ENCODE measurements around the gene A3GALT2.
"Not testable (repeated sequence)": the region's sequence is repeated elsewhere in the genome, so short reads cannot be mapped to it uniquely, and the experiment has no call there.

The A3GALT2 gene

DNA sequence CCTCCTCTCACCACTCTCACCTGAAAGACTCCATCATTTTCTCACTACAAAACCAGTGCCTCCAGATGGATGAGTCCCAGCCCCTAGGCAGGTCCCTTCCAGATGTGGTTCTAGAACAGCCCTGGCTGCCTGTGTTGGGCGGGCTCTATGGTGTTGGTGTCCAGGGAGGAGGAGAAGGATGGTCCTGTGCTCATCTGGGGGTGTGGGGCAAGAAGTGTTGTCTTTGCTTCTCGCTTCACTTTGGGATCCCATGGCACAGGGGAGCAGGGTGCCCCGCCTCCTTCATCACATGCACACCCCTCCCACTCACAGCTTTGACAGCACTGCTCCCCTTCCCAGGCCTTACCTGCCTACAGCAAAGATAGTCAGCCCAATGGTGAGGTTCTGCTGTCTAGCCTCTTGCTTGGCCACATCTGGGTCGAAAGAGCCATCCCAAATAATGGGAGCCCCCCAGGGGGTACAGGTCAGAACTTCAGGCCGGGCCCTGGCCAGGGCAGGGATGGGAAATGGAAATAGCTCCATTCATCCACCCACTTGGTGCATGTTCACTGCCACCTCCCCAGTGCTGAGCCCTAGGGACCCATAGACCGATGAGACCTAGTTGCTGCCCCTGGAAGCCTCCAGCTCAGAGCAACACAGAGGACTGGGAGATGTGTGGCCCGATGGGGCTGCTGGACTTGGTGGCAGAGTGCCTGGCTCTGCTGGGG lies 9.0 kb downstream of the A3GALT2 start:
- no peak for DNase-seq

GRCh38 chr1:33310702-33311101 lies 10.2 kb downstream of the A3GALT2 start:
- DNase-seq = no peak

GRCh38 chr1:33309351-33309750 lies 11.5 kb downstream of the A3GALT2 start:
- DNase-seq = not testable (repeated sequence)

DNA sequence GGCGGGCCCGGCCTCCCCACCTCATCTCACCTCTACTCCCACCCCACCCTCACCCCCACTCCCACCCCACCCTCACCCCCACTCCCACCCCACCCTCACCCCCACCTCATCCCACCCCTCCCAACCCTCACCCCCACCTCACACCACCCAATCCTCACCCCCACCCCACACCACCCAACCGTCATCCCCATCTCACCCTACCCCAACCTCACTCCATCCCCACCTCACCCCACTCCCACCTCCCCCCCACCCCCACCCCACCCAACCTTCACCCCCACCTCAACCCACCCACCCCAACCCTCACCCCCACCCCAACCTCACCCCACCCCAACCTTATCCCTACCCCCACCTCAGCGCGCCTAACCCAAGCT lies 13.4 kb downstream of the A3GALT2 start:
- no peak for DNase-seq

DNA sequence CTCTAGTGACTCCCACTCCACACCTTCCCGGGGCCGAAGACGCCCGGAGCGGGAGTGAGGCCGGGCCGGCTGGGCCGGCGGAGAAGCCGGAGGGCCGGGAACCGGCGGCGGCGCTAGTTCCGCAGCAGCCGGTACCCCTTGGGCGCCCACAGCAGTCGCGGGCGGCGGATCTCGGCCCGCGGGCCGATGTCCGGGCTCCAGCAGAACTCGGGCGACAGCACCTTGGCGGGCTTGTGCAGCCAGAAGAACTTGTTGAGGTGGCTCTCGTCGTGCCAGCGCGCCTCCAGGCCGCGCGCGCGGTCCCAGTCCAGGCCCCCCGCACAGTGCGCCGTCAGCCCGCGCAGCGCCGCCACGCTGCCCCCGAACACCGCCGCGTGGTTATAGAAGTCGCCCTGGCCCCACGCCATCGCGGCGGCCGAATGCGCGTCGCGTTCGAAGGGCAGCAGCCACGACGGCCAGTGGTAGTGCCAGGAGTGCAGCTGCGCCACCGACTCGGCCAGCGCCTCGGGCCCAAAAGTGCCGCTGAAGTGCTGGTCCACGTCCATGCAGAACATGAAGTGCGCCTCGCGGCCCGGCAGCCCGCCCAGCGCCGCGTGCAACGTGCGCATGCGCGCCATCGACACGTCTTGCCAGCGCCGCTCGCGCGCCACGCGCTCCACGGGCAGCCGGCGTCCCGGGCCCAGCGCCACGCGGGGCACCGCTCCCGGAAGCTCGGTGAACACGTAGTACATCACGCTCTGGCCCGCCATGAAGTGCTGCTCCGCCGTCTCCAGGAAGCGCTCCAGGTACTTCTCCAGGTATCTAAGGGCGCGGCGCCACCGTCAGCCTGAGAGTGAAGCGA lies 14.0 kb downstream of the A3GALT2 start:
- no peak for DNase-seq

DNA sequence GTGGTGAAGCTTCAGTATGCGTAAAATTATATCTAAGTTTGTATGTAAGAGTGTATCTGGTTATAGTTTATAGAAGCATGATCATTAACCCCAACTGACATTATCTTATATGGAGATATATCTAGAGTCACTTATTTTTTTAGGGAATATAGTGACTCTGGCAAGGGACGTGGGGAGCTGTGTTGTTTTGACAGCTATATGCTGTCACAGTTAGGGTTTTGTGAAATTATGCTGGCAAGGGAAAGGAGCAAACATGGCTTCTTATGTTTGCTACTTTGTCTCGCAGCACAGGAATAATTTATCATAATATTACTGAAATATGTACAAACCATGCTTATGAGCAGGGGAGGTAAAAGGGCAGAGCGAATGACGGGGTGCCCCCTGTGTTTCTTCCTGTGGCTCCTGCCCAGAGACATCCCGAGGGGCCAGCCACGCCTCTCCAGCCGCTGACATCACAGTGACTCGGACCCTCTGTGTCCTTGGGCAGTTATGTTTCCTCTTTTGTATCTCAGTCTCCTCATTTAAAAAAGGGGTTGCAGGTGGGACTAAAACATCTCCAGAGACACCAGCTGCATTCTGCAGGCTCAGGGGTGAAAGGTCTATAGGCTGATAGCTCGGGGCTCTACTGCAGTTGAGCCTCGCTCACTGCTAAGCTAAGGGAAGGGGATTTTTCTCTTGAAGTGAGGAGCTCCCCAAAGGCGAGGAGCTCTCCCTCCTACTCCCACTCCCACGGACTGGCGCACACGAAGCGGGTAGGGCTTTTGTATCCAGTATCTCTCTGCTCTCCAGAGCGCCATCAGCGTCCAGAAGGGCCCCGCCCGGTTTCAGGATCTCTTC lies 14.9 kb downstream of the A3GALT2 start:
- no peak for DNase-seq

DNA sequence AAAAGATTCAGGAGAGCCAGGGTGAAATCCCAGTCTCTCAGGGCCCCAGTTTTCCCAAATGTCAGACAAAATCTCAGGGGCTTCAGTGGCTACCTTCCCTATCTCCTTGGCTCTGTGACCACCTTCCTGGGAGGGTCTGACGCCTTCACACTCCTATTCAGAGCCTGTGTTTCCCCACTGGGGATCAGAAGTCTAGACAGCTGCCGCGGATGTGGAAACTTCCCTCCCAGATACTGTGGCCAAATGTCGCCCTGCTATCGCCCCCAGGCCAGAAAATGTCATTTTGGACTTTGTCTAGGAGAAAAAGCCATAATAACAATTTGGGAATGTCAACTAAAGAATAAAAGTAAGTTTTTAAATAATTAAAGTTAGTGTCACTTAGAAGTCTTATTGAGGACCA lies 15.9 kb downstream of the A3GALT2 start:
- DNase-seq = no peak

DNA sequence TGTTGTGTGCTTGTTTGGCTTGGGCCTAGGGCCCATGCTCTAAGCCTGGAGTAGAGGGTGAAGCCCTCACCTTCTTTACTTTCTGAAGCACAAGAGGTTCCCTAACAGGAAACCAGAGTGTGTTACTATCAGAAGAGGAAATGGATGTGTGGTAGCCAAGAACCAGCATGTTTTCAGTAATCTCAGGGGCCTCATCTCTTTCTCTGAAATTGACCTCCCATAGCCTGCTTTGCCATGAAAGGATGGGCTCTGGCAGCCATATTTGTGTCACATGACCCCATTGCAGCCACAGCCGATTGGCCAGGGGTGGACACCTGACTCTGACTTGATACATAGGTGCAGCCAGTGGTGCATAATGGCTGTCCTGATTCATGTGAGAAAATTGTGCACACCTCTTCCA lies 18.6 kb downstream of the A3GALT2 start:
- no peak for DNase-seq

GRCh38 chr1:33301273-33301984 lies 19.5 kb downstream of the A3GALT2 start:
- DNase-seq = no peak

GRCh38 chr1:33300673-33301072 lies 20.2 kb downstream of the A3GALT2 start:
- DNase-seq = no peak

DNA sequence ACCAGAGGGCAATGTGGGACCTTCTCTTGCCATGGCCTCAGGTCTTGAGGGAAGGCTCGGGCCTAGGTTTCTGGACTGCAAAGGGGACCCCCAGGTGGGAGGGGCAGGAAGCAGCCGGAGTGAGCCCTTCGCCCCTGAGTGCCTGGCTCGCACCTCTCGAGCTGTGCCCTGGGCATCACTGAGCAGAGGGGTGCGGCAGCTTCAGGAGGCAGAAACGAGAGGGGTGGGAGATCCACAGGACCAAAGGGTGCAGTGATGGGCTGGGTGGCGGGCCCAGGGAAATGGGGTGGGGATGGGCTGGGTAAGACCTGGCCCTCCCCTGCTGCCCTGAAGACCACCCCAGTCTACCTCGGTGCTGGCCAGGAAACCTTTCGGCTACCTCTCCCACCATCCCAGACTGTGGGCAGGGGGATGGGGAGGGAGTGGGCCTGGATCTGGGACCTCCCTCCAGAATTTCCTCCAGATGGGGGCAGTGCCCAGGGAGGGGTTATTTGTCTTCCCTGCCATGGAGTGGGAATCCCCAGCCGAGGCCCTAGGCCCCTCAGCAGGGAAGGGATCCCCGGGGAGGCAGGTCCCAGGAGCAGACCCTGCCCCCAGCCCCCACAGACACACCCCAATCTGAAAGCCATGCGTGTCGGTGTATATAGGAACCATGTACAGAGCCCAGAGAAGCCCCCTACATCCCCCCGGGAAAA lies 21.3 kb downstream of the A3GALT2 start:
- DNase-seq = no peak

DNA sequence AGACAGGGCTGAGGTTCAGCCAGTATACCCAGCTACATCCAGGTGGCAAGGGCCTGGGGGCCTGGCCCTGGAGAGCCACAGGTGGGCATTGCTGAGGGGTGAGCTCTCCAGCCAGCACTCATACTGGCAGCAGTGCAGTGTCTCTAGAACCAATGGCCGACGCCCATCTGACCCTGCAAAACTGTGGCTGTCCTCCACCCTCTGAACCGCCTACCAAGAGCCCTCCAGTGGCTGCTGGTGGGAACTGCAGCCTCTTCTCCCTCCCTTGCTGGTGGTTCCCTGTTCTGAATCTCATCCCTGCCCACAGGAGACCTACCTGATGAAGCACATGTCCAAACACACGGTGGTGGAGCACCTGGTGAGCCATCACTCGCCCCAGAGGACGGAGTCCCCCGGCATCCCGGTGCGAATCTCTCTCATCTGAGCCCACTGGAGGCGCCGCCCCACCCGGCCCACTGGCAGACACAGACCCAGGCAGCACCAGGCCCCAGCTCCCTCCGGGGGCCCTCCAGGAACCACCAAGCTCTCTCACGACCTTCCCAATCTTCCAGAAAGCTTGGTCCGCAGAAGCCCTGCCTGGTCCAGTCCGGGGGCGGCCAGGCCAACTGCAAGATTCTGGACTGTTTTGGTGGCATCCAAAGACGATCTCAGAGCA lies 22.1 kb downstream of the A3GALT2 start:
- peak; percentile 36 for DNase-seq

DNA sequence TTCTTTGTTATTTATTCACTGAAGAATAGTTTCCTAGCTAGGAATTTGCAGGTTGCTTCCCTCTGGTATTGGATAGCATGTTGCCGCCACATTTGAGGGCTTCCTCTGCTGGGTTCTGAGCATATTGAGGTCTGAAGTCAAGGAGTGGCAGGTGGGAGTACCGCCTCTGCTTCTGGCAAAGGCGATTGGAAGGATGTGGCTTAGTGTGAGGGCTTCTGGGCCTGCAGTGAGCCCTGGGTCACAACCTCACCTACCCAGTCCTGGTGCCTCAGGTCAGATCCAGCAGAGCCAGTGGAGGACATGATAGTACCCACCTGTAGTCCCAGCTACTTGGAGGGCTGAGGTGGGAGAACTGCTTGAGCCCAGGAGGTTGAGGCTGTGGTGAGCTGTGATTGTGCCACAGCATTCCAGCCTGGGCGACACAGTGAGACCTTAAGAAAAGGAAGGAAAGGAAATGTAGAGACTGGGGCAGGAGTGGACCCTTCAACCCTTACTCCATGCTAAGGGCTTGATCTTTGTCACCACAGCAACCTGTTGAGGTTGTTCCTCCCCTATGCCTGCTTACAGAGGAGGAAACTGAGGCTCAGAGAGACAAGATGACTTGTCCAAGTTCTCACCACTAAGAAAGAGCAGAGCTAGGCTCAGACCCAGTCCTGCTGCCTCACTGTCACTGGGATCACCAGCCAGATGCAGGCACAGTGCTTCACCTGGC lies 22.8 kb downstream of the A3GALT2 start:
- DNase-seq = no peak

GRCh38 chr1:33296824-33297223 lies 24.1 kb downstream of the A3GALT2 start:
- DNase-seq = no peak

- no peak for DNase-seq
Measured at GRCh38 chr1:33296082-33296458, 24.8 kb downstream of the A3GALT2 start.

GRCh38 chr1:33295450-33296081 lies 25.3 kb downstream of the A3GALT2 start:
- peak; percentile 76 for DNase-seq

DNA sequence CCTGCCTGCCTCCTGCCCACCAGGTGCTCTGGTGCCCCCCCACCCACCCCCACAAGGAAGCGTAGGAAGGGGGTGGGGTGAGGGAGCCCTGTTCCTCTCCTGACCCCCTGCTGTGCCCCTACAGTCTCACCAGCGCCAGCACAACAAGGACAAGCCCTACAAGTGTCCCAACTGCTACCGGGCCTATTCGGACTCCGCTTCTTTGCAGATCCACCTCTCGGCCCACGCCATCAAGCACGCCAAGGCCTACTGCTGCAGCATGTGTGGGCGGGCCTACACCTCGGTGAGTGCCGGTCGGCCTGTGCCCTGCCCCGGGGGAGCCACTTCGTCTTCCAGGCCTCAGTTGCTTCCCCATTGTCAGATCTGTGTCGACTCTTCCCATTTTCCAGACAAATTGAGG lies 25.9 kb downstream of the A3GALT2 start:
- no peak for DNase-seq

- no peak for DNase-seq
Measured at GRCh38 chr1:33294071-33295010, 26.6 kb downstream of the A3GALT2 start.

DNA sequence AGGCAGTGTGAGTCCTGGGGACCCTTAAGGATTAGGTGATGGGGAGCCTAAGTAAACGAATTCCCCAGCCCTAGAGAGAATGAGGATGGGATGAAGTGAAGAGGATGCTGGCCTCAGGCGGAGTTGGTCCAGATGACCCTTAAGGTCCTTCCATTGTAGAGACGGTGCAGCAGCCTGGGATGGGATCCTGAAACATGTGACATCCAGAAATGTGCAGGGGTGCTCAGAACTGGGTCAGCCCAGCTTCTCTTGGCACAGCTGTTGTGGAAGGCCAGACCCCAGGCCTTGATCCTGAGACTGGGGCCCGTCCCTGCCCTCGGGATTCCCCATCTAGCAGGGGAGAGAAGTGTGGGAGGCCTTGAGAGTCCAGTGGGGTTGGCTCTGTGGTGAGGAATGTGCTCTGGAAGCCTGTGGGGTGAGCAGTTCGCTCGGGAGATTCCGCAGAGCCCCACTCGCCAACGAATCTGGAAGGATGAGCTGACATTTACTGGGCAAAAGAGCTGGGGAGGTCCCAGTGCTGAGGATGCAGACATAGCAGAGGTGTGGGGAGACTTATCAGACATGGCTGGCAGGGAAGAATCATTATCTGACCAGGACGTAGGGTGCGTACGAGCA lies 28.1 kb downstream of the A3GALT2 start:
- DNase-seq = no peak
